ENCODE data around the gene SYNE1.

The SYNE1 gene

DNA sequence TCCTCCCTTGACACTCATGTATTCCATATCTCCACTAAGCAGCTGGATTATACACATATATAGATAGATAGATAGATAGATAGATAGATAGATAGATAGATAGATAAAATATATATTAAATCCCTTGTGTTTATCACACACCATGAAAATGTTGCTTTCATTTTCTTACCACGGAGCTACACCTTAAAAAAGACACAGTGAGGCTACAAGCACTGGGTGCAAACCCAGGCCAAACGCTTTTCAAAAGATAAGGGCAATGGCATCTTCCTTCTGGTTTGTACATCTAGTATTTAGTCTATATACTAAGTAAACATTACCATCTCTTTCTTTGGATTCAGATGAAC, 452.6 kb downstream of the SYNE1 start:
- no peak for DNase-seq (ENCODE audit: low spot score)

DNA sequence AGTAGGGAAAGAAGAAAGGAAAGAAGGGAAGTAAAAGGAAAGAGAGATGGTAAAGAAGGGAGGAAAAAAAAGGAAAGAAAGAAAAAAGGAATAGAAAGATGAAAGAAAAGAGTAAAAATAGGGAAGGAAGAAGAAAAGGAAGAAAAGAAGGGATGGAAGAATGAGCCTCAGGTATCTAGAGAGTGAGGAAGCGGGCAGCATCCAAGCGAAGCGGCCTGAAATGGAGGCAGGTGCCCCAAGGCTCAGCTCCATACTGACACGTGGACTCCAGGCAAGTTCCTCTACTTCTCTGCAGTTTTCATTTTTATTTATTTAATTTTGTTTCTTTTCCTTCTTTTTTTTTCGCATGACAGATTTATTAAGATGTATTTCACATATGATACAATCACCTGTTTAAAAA, 456.6 kb downstream of the SYNE1 start:
- no peak for DNase-seq (ENCODE audit: low spot score)

DNA sequence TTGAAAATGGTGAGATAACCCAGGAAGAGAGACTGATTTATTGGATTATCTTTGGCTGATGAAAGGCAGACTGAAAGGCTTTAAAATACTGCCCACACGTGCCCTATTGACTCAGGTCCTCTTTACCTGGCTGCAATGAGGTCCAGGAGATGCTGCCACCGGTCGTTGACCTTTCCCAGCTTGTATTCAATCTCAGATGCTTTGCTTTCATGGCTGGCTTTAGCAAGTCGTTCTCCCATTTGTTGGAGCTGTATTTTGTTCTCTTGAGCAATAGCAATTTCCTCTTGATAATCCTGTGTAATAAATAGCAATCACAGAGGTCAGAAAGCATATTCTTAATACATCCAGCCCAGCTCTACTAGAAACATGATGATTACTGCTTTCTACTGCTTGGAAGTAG, 460.9 kb downstream of the SYNE1 start:
- DNase-seq (ENCODE audit: low spot score) = no peak

DNA sequence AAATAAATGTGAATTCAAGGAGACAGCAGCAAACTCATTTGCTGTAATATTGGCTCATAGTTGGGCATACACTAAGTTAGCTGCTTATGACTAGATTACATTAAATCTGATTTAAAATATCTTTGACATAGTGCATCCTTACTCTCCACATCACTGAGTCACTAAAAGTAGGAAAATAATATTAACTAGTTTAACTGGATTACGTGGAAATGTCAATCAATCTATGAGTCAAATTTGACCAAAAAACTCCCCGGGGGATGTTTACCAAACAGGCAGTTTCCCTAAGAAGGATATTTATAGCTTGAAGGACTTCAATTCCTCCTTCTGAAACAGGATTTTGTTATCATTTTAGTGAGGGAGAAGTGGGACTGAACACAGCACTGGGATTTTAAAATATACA, 463.2 kb downstream of the SYNE1 start:
- no peak for DNase-seq (ENCODE audit: low spot score)

DNA sequence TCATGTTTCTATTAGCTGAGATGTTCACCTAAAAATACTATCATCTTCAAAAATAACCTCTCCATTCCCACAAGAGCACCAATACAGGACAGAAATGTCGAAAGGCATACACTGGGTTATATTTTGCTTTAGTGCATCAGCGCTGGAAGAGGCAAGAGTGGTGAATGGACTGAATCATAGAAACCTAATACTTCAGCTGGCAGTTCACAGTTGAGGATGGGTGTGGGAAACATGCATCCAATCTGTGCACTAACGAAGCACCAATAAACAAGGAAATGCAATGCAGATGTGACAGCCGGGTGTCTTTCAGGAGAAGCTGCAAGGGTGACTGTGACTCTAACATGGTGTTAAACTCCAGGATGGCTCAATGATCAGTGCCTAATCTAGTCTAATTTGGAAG, 463.8 kb downstream of the SYNE1 start:
- no peak for DNase-seq (ENCODE audit: low spot score)

DNA sequence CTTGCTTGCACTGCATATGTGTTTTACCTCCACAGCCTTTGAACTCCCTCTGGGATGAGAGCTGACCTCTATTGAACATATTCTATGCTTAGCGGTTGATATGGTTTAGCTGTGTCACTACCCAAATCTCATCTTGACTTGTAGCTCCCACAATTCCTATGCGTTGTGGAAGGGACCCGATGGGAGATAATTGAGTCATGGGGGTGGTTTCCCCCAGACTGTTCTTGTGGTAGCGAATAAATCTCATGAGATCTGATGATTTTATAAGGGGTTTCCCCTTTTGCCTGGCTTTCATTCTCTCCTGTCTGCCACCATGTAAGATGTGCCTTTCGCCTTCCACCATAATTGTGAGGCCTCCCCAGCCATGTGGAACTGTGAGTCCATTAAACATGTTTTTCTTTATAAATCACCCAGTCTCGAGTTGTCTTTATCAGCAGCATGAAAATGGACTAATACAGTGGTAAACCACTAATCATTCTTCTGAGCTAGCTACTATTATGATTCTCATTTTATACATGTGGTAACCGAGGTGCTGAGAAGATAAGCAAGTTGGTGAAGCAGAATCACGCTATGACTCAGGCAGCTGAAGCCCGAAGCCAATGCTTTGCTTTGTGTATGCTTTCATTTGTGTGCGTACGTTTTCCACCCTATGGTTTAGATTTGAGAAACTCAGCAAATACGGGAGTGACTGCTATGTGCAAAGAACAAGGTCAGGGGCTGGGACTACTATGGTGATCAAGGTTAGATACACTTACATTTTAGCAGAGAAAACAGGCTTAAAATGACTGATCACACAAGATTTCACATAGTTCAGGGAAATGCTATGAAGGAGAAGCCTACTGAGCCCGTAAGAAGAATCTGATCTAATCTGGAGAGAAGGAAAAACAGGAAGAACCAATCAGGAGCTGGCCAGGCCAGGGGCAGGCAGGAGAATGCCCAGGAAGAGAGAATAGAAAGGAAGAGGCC, 466.2 kb downstream of the SYNE1 start:
- no peak for DNase-seq (ENCODE audit: low spot score)

DNA sequence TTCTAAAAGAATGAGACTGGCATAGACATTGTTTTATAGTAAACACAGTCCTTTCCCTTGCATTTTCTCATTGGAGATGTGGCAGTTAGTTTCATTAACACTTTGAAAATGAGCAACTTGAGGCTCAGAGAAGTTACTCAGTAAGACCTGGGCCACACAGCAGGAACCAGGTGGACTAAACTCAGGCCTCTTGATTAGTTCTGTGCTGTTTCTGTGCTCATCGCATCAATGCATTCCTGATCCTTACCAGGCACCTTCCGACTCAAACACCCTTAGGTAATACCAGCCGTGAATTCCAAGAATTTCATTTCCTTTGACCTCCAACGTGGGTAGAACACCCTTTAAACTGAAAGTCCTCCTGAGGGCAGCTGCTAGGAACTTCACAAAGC, 466.9 kb downstream of the SYNE1 start:
- DNase-seq (ENCODE audit: low spot score) = no peak

DNA sequence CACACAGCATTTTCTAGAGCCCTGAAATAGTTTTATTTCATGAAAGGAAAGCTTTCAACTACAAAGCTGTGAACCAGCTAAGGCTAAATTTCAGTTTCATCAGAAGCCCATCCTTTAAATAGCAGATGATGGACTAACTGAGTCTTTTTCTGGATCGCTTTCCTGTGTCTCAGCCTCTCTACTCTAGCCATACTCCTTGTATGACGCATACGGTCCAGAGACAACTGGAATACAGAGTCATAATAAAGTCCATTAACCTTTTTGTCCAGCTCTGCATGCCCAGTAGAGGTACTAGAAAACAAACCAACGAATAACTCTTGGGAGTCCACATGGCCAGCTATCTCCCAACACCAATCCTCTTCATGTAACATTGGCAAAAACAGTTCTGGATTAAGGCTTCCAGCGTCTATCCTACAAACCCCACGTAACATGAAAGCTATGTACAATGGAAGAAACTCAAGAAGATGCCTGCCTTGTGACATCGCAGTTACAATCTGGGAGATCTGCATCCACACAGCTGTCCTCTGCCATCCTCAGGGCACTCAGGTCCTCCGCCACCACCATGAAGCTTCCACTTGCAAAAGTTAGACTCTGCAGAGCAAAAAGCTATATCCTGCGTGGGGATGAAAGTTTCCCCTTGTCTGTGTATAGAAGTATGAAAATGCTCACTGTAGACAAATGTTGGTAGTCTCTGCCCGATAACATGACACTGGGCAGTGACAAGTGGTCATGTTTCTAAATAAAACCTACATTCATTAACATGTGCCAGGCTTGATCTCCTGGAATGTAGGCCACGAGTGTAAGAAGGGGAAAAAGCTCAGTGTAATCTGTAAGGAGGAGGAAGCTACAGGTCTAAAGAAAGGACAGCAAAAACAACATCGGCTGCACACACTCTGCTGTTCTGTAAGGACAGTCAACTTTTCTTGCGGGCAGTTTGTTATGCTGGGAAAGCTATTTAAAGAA, 469.2 kb downstream of the SYNE1 start:
- DNase-seq (ENCODE audit: low spot score) = no peak

DNA sequence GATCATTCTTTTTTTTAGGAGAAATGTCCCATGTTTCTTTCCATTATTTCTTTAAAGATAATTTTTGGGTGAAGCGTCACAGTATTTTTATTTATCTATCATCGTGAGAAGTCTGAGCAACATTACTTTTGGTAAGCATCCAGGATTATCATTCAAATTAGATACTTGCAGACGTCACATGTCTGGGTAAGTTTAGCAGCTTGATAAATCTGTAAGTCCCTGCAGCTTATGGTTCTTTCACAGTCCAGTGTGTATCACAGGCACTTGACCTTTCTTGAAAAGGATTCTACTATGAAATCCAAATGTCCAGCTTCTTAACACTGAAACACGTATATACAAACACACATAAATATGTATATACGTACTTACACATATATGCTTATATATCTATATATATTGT, 470.3 kb downstream of the SYNE1 start:
- no peak for DNase-seq (ENCODE audit: low spot score)

DNA sequence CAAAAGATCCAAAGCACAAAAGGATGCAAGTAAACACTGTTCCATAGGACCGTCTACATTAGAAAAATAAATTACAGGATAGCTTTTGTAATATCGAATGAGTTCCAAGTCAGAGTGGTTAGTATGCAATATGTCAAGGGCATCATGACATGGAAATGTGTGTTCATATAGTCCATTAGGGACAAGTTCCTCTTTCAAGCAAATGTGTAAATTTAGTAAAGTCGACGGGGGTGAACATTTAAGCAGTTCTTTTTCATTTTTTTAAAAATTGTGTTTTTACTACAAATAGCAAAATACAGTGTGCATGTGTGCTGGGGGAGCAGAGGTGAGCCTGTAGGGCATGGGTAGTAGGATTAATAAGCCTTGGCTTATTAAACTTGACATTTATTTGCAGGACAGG, 470.7 kb downstream of the SYNE1 start:
- DNase-seq (ENCODE audit: low spot score) = no peak

DNA sequence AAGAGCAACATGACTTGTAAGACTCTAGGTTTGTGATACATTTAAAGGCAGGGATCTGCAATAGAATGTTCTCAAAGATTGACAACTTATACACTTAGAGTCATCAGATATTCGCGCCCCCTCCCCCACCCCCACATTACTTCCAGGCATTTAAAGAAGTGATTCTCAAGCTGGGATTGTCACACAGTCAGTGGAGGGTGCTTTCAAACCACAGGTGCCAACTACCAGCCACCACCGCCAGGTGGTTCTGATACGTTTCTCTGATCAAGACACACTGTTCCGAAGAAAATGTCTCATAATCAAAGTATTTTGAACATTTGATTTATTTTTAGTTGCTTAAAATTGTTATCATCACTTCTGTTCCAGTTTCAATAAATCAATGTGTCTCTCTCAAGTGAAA, 472.2 kb downstream of the SYNE1 start:
- DNase-seq (ENCODE audit: low spot score) = no peak

DNA sequence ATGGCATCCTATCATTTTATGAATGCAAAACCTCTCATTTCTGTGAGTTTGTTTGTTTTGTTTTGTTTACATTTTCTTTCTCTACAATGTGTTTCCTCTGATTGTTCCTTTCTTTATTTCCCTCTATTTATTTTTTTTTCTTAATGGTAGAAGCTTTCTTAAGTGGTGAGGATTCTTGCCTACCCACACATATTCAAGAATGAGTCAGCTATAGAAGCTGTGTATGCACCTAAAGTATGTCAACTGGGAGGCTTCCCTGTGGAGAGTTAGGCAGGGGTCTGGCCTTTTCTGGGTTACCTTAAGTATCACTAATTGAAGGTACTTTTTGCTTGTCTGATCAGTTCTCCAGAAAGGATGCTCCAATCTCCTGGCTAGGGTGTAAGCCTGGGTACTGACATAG, 475.7 kb downstream of the SYNE1 start:
- no peak for DNase-seq (ENCODE audit: low spot score)

DNA sequence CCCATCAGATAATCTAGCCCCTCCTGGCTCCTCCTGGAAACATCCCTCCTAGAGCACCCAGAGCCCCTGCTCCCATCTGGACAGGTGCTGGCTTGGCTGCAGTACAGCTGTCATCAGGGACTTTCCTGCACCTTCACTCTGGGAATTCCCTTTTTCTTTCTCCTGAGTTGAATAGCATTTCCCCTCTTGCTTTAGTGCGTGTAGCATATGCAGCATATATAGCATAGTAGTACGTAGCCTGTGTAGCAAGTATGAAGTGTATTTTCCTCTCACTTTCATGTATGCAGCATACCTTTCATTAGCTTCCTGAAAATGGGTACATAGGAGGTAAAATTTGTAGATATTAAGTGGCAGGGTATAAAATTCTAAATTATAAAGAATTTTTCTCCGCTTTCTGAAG, 476.8 kb downstream of the SYNE1 start:
- DNase-seq (ENCODE audit: low spot score) = no peak

DNA sequence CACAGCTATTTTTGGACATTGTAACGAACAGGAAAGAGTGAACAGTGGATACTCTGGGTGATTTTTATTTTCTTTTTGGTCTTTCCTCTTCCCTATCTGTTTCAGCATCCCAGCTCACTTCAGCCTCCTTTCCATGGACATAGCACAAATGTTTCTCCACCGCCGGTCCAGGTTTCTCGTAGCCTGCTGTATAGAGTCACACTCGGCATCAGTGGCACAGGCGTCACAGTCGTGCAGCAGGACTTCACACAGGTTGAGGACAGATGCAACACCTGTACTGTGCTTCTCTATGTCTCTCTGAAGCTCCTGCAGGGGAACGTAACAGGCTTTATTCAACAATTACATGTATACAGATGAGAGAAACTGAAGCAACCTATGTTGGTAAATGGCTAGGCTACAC, 481.4 kb downstream of the SYNE1 start:
- no peak for DNase-seq (ENCODE audit: low spot score)

DNA sequence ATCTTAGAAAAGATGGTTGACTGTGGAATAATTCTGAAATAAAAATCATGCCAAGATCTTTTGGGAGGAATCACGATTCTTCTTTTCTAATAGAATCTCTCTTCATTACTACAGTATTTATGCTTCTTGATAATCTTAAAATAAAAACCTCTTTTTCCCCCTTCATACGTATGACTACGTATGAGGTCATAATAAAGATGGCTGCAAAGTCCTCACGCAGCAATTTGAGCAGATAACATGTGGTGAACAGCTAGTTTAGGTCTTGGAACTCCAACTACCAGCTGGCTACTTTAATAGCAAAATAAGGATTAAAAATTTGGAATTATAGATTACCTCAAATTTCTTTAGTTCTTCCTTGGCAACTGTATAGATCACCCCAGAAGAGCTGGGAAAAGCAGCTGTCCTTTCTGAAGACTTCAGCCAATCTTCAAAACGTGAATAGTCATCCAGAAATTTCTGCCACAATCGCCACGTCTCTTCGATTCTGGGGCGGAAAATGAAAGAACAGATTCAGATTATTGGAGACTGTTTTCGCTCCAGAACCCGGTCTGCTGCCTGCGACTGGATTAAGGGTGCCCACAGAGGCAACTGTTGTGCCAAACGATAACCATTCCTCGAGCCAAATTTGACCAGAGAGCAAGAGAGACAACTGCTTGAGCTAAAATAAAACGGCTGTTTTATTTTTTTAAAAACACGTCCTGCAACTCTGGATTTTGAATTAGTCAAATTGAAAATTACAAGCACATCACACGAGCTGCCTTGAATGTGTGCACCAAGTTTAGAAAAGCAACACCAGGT, 482.4 kb downstream of the SYNE1 start:
- no peak for DNase-seq (ENCODE audit: low spot score)

DNA sequence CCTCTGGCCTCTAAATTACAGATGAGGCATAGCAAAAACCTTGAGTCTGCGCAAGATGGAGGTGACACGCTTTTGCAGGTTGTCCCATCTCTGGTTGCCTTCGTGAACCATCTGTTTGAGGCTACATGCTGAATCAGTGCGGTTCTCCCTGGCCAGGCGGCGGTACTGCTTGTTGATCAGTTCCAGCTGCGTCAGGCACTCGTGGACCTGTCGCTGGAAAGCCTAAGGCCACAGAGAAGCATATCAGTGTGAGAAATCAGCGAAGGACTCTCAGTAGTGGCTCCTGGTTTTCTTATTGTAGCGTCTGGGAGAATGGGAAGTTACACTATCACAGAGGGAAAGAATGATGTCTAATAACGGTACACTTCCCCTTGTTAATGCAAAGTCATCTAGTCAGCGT, 485.2 kb downstream of the SYNE1 start:
- DNase-seq (ENCODE audit: low spot score) = no peak

DNA sequence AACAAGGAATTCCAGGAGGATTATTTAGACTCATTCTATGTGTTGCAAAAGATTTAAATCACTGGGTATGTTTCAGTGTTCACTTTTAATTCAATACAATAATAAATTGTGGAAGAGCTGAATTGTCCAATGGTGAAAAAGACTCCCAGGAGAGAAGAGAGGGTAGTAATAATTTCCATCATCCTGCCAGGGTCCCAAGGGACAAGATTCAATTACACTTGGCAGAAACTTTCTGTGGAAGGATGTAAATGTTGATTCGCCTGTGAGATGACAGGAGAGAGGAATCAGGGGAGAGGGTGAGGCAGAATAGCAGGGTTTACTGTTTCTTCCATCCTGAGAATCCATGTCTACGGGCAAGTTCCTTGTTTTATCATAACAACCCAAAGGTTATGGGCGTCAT, 487.0 kb downstream of the SYNE1 start:
- DNase-seq (ENCODE audit: low spot score) = no peak

DNA sequence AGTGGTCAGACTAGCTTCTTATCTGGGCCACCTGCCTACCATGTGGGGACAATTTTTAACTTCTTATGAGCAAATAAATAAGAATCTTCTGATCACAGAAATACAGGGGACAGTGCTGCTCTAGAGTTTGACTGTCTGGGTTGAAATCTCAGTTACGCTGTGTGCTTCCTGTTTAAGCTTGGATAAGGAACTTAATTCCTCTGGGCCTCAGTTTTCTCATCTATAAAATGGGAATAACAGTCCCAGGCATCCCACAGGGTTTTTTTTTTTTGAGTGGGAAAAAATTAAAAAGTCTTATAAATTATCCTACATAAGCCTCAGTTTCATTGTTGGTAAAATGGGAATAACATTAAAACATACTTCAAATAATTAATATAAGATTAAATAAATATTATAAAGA, 488.8 kb downstream of the SYNE1 start:
- no peak for DNase-seq (ENCODE audit: low spot score)

DNA sequence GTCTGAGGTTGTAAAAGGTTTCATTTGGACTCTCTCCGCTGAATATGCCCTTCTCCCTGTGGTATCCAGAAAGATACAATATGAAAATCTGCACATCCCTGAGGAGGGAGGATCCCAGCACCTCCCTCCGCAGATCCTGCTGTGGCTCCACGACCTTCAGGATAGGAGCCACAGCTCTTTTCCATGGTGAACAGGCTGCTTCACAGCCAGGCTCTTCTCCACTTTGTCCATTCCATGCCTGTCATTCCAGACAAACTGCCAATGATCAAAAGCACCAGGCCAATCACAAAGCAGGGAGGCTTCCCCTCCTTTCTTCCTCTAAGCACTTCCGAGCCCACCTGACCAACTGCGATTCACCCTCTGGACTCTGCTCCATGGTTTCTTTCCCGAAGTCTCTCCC, 489.9 kb downstream of the SYNE1 start:
- no peak for DNase-seq (ENCODE audit: low spot score)

DNA sequence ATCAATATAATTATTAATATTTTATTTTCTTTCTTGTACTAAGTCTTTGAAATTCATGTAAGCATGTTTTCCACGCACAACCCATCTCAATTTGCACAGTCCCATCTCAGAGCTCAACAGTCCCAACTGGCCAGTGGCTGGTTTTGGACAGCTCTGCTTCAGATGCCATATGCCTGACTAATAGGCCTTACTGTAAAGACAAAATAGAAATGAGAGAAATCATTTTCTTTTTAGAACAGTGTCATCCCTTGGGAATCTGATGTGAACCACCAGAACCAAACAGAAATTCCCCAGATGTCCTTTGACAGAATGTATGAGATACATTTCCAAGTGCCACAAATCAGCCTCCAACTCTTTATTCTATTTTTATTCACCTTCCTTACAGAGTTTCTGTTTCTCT, 490.8 kb downstream of the SYNE1 start:
- no peak for DNase-seq (ENCODE audit: low spot score)

DNA sequence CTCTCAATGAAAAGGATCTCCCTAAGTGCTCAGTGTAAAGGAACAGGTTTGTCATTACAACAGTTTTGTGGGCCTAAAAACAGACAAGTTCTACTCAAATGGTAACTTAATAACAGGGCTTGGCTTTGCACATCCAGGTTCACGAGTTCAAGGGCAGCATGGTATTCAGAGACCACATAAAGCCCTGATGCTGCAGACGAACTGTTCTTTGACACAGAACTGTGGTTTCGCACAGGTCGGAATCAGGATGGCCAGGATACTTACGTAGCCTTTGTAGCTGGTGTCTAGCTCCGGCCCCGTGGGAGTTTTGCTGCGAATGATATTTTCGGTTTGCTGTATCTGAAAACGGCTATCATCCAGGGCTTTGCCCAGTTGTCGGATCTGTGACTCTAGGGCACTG, 493.8 kb downstream of the SYNE1 start:
- no peak for DNase-seq (ENCODE audit: low spot score)

DNA sequence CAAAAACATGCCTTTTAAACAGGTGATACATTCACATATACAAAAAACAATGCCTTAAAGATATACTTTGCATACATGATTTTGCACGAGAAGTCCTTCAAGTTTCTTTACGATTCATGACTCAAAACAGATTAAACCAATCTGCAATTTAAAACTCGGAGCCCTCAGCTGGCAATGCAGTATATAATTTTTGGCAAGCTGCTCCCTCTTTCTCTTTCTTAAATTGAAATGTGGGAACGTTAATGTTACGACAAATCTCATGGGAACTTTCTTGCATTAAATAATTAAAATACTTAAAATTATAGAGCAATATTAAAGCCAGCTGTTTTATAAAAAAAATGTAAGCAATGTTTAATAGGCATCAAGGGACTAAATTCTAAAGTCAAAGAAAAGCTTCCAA, 495.1 kb downstream of the SYNE1 start:
- no peak for DNase-seq (ENCODE audit: low spot score)
